ENCODE measurements around the gene NACC2.

DNA sequence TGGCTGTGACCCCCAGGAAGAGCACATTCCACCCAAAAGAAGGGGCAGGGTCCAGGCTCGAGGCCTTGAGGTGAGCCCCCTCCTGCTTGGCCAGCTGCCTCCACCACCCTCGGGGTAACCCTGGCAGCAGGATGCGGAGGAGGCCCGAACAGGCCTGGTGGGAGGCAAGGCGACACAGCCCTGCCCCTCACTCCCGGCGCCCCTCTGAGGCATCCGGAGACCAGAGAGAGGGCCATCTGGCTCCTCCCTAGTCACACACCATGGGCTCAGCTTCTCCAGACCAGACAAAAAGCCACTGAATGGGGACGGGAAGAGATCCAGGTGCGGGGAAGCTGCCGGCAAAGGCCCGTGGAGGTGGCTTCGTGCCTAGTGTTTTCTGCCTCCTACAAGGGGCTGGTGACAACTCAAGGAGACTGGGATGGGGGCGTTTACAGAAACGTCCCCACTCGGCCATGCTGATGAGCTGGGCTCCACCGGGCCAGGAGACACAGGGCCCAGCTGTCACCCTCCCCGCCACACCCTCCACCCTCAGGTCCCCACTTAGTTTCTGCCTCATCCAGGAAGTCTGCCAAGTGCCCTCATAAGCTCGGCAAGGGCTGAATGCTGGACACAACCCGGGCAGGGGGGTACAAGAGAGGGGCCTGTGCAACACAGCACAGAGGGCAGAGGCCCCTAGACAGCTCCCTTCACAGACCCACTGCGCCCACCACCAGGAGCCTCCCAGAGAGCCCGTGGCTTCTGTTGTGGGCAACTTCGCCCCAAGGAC is 41.9 kb downstream of the NACC2 start:
- TF ChIP-seq RBBP5 (IDR thresholded peaks at IDR 0.05; ENCODE audit: borderline replicate concordance, insufficient read depth, low read length, poor library complexity, severe bottlenecking) (no peak), ESRRA (IDR thresholded peaks at IDR 0.05; ENCODE audit: borderline replicate concordance, low read depth) (no peak), RAD21 (CRISPR knock-in tag; conservative IDR thresholded peaks at IDR 0.05 in 1 of 2, IDR thresholded peaks at IDR 0.05 in 1 of 2) (no peak), POLR2AphosphoS5 (IDR thresholded peaks at IDR 0.05; ENCODE audit: control insufficient read depth, insufficient read depth, low read depth, low read length) (no peak), CEBPG (CRISPR knock-in tag; IDR thresholded peaks at IDR 0.05) (no peak), CEBPG (tag; conservative IDR thresholded peaks at IDR 0.05 in 1 of 2, IDR thresholded peaks at IDR 0.05 in 1 of 2) (no peak), MYNN (IDR thresholded peaks at IDR 0.05) (no peak), MYNN (CRISPR knock-in tag; IDR thresholded peaks at IDR 0.05) (no peak), HEY1 (CRISPR knock-in tag; IDR thresholded peaks at IDR 0.05; ENCODE audit: borderline replicate concordance) (no peak), SP1 (CRISPR knock-in tag; IDR thresholded peaks at IDR 0.05) (no peak), ELF1 (tag; IDR thresholded peaks at IDR 0.05) (no peak), ZFP1 (CRISPR knock-in tag; IDR thresholded peaks at IDR 0.05) (no peak), MTA3 (IDR thresholded peaks at IDR 0.05; ENCODE audit: borderline replicate concordance) (no peak)
- TF ChIP-seq, protein P1, sequence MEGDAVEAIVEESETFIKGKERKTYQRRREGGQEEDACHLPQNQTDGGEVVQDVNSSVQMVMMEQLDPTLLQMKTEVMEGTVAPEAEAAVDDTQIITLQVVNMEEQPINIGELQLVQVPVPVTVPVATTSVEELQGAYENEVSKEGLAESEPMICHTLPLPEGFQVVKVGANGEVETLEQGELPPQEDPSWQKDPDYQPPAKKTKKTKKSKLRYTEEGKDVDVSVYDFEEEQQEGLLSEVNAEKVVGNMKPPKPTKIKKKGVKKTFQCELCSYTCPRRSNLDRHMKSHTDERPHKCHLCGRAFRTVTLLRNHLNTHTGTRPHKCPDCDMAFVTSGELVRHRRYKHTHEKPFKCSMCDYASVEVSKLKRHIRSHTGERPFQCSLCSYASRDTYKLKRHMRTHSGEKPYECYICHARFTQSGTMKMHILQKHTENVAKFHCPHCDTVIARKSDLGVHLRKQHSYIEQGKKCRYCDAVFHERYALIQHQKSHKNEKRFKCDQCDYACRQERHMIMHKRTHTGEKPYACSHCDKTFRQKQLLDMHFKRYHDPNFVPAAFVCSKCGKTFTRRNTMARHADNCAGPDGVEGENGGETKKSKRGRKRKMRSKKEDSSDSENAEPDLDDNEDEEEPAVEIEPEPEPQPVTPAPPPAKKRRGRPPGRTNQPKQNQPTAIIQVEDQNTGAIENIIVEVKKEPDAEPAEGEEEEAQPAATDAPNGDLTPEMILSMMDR (IDR thresholded peaks at IDR 0.05 in 2 of 3, conservative IDR thresholded peaks at IDR 0.05 in 1 of 3; ENCODE audit: insufficient read depth in 2 of 3, low read depth in 1 of 3, low read length in 3 of 3), result no peak
- TF ChIP-seq, protein P2, sequence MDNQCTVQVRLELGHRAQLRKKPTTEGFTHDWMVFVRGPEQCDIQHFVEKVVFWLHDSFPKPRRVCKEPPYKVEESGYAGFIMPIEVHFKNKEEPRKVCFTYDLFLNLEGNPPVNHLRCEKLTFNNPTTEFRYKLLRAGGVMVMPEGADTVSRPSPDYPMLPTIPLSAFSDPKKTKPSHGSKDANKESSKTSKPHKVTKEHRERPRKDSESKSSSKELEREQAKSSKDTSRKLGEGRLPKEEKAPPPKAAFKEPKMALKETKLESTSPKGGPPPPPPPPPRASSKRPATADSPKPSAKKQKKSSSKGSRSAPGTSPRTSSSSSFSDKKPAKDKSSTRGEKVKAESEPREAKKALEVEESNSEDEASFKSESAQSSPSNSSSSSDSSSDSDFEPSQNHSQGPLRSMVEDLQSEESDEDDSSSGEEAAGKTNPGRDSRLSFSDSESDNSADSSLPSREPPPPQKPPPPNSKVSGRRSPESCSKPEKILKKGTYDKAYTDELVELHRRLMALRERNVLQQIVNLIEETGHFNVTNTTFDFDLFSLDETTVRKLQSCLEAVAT (IDR thresholded peaks at IDR 0.05), result no peak
- TF ChIP-seq, protein P3, sequence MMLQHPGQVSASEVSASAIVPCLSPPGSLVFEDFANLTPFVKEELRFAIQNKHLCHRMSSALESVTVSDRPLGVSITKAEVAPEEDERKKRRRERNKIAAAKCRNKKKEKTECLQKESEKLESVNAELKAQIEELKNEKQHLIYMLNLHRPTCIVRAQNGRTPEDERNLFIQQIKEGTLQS (IDR thresholded peaks at IDR 0.05), result no peak
- TF ChIP-seq, protein P3 (CRISPR knock-in tag; conservative IDR thresholded peaks at IDR 0.05), result no peak

Measured in K562 (cell line).